ENCODE measurements around the gene TMEM135. TPM values are rescaled to one million over a fixed set of nuclear protein-coding genes. Genes with fewer than 3 reads are reported as not detected.
"Not testable (repeated sequence)": the region's sequence is repeated elsewhere in the genome, so short reads cannot be mapped to it uniquely, and the experiment has no call there.

The TMEM135 gene
- total and polyA plus RNA-seq, 5 experiments from 2014 or later = 5.4 to 20.4 (median 8.7) TPM

GRCh38 chr11:87137711-87138110 is 100.0 kb downstream of the TMEM135 start:
- no peak overlapping the region for H3K27ac Mint-ChIP-seq
- H3K4me3 Mint-ChIP-seq = no peak overlapping the region
- H3K9me3 Mint-ChIP-seq = peaks cover 0 to 31% (median 14%) of the 10 kb centered on the region in 9 donors
- DNase-seq (no peak), ATAC-seq (no peak)
- H3K36me3 Mint-ChIP-seq = peaks cover 12 to 29% (median 27%) of the 10 kb centered on the region in 3 donors
- POLR2A ChIA-PET = no interaction called here
- H3K27me3 Mint-ChIP-seq = no peaks in the 10 kb centered on the region
- H3K4me1 Mint-ChIP-seq = peaks cover 6 to 23% (median 9%) of the 10 kb centered on the region in 4 donors

- H3K4me1 Mint-ChIP-seq = peaks cover 12 to 26% (median 23%) of the 10 kb centered on the region in 4 donors
- peaks cover 12 to 27% (median 26%) of the 10 kb centered on the region in 3 donors for H3K36me3 Mint-ChIP-seq
- DNase-seq = no peak
- peaks cover 0 to 31% (median 14%) of the 10 kb centered on the region in 9 donors for H3K9me3 Mint-ChIP-seq
- no peak for ATAC-seq
- H3K27ac Mint-ChIP-seq = no peak overlapping the region
- H3K4me3 Mint-ChIP-seq = no peak overlapping the region
- no peaks in the 10 kb centered on the region for H3K27me3 Mint-ChIP-seq
- POLR2A ChIA-PET = no interaction called here
Measured at GRCh38 chr11:87139475-87139874, 101.7 kb downstream of the TMEM135 start.

- POLR2A ChIA-PET = no interaction called here
- H3K4me1 Mint-ChIP-seq = peaks cover 16 to 40% (median 34%) of the 10 kb centered on the region in 4 donors
- H3K27ac Mint-ChIP-seq = no peak overlapping the region
- H3K36me3 Mint-ChIP-seq = peaks cover 12 to 27% (median 26%) of the 10 kb centered on the region in 3 donors
- DNase-seq (no peak), ATAC-seq (no peak)
- H3K27me3 Mint-ChIP-seq = no peaks in the 10 kb centered on the region
- peaks cover 0 to 31% (median 13%) of the 10 kb centered on the region in 9 donors for H3K9me3 Mint-ChIP-seq
- no peak overlapping the region for H3K4me3 Mint-ChIP-seq
Measured at GRCh38 chr11:87141322-87141721, 103.6 kb downstream of the TMEM135 start.

GRCh38 chr11:87141980-87142514 is 104.3 kb downstream of the TMEM135 start:
- H3K27me3 Mint-ChIP-seq = no peaks in the 10 kb centered on the region
- H3K36me3 Mint-ChIP-seq = peaks cover 11 to 24% (median 23%) of the 10 kb centered on the region in 3 donors
- ATAC-seq (no peak), DNase-seq (no peak)
- peaks cover 16 to 40% (median 33%) of the 10 kb centered on the region in 4 donors for H3K4me1 Mint-ChIP-seq
- POLR2A ChIA-PET = no interaction called here
- H3K27ac Mint-ChIP-seq = peak overlapping the region in 2 of 10 donors; percentile 38 to 81
- no peak overlapping the region for H3K4me3 Mint-ChIP-seq
- peaks cover 0 to 27% (median 12%) of the 10 kb centered on the region in 9 donors for H3K9me3 Mint-ChIP-seq

GRCh38 chr11:87142594-87142993 is 104.9 kb downstream of the TMEM135 start:
- no peak for ATAC-seq
- peaks cover 10 to 22% (median 21%) of the 10 kb centered on the region in 3 donors for H3K36me3 Mint-ChIP-seq
- peaks cover 16 to 40% (median 33%) of the 10 kb centered on the region in 4 donors for H3K4me1 Mint-ChIP-seq
- no peaks in the 10 kb centered on the region for H3K27me3 Mint-ChIP-seq
- peak overlapping the region in 1 of 10 donors; percentile 6 for H3K4me3 Mint-ChIP-seq
- H3K9me3 Mint-ChIP-seq = peaks cover 0 to 23% (median 11%) of the 10 kb centered on the region in 9 donors
- POLR2A ChIA-PET = no interaction called here
- H3K27ac Mint-ChIP-seq = peak overlapping the region in 5 of 10 donors; percentile 7 to 52 (median 39)
- no peak for DNase-seq

- Mint-ChIP-seq H3K27me3 (no peaks in the 10 kb centered on the region), H3K36me3 (peaks cover 10 to 18% (median 17%) of the 10 kb centered on the region in 3 donors), H3K4me3 (peak overlapping the region in 1 of 10 donors; percentile 36), H3K4me1 (peaks cover 16 to 40% (median 34%) of the 10 kb centered on the region in 4 donors), H3K27ac (peak overlapping the region in 4 of 10 donors; percentile 0 to 41 (median 38)), H3K9me3 (peaks cover 0 to 19% (median 10%) of the 10 kb centered on the region in 9 donors)
- DNase-seq (peak in 1 of 10 donors; percentile 15), ATAC-seq (no peak)
- POLR2A ChIA-PET = no interaction called here
Measured at GRCh38 chr11:87143641-87144040, 105.9 kb downstream of the TMEM135 start.

GRCh38 chr11:87144252-87144651 is 106.5 kb downstream of the TMEM135 start:
- Mint-ChIP-seq H3K36me3 (peaks cover 9 to 12% (median 12%) of the 10 kb centered on the region in 3 donors), H3K27ac (no peak overlapping the region), H3K9me3 (peaks cover 0 to 14% (median 4%) of the 10 kb centered on the region in 9 donors), H3K27me3 (no peaks in the 10 kb centered on the region), H3K4me3 (no peak overlapping the region), H3K4me1 (peaks cover 16 to 40% (median 35%) of the 10 kb centered on the region in 4 donors)
- no peak for DNase-seq
- no peak for ATAC-seq
- POLR2A ChIA-PET = no interaction called here

GRCh38 chr11:87148749-87149148 is 111.0 kb downstream of the TMEM135 start:
- Mint-ChIP-seq H3K4me3 (no peak overlapping the region), H3K9me3 (peaks cover 0 to 11% (median 4%) of the 10 kb centered on the region in 9 donors), H3K36me3 (peaks cover 3 to 27% (median 5%) of the 10 kb centered on the region in 3 donors), H3K4me1 (peaks cover 8 to 43% (median 34%) of the 10 kb centered on the region in 4 donors), H3K27me3 (no peaks in the 10 kb centered on the region), H3K27ac (no peak overlapping the region)
- no peak for ATAC-seq
- DNase-seq = no peak
- POLR2A ChIA-PET = no interaction called here

GRCh38 chr11:87149782-87150181 is 112.0 kb downstream of the TMEM135 start:
- Mint-ChIP-seq H3K9me3 (peaks cover 0 to 11% (median 5%) of the 10 kb centered on the region in 9 donors), H3K36me3 (peaks cover 3 to 28% (median 5%) of the 10 kb centered on the region in 3 donors), H3K4me1 (peaks cover 9 to 40% (median 32%) of the 10 kb centered on the region in 4 donors)
- H3K4me3 Mint-ChIP-seq, ATAC-seq, H3K27me3 Mint-ChIP-seq, DNase-seq, H3K27ac Mint-ChIP-seq, POLR2A ChIA-PET: not testable (repeated sequence)

GRCh38 chr11:87150936-87151335 is 113.2 kb downstream of the TMEM135 start:
- peaks cover 0 to 11% (median 5%) of the 10 kb centered on the region in 9 donors for H3K9me3 Mint-ChIP-seq
- POLR2A ChIA-PET = no interaction called here

GRCh38 chr11:87154246-87154645 is 116.5 kb downstream of the TMEM135 start:
- Mint-ChIP-seq H3K9me3 (peaks cover 0 to 11% (median 5%) of the 10 kb centered on the region in 9 donors), H3K4me1 (peaks cover 15 to 35% (median 31%) of the 10 kb centered on the region in 4 donors), H3K27me3 (no peaks in the 10 kb centered on the region), H3K36me3 (peaks cover 5 to 33% (median 7%) of the 10 kb centered on the region in 3 donors), H3K4me3 (no peak overlapping the region), H3K27ac (no peak overlapping the region)
- DNase-seq (no peak), ATAC-seq (no peak)
- POLR2A ChIA-PET = no interaction called here

More at GRCh38 chr11:87150936-87151335, 113.2 kb downstream of the TMEM135 start:
- Mint-ChIP-seq H3K36me3 (peaks cover 3 to 28% (median 5%) of the 10 kb centered on the region in 3 donors), H3K27ac (no peak overlapping the region), H3K4me1 (peaks cover 8 to 36% (median 24%) of the 10 kb centered on the region in 4 donors), H3K4me3 (no peak overlapping the region), H3K27me3 (no peaks in the 10 kb centered on the region)
- DNase-seq (no peak), ATAC-seq (no peak)

GRCh38 chr11:87156970-87157369 is 119.2 kb downstream of the TMEM135 start:
- H3K27ac Mint-ChIP-seq = no peak overlapping the region

GRCh38 chr11:87169076-87169475 is 131.3 kb downstream of the TMEM135 start:
- H3K27ac Mint-ChIP-seq, ATAC-seq, H3K27me3 Mint-ChIP-seq, POLR2A ChIA-PET, H3K4me3 Mint-ChIP-seq, DNase-seq: not testable (repeated sequence)
- H3K36me3 Mint-ChIP-seq = peaks cover 30 to 55% (median 47%) of the 10 kb centered on the region in 3 donors
- H3K4me1 Mint-ChIP-seq = peaks cover 6 to 15% (median 9%) of the 10 kb centered on the region in 4 donors
- H3K9me3 Mint-ChIP-seq = peaks cover 10 to 50% (median 38%) of the 10 kb centered on the region in 9 donors

More at GRCh38 chr11:87156970-87157369, 119.2 kb downstream of the TMEM135 start:
- Mint-ChIP-seq H3K9me3 (peaks cover 0 to 5% (median 0%) of the 10 kb centered on the region in 9 donors), H3K36me3 (peaks cover 0 to 20% (median 10%) of the 10 kb centered on the region in 3 donors), H3K4me3 (no peak overlapping the region), H3K4me1 (peaks cover 13 to 21% (median 21%) of the 10 kb centered on the region in 4 donors), H3K27me3 (no peaks in the 10 kb centered on the region)
- ATAC-seq (no peak), DNase-seq (no peak)
- POLR2A ChIA-PET = no interaction called here
